ENCODE results near the gene CRYBG1. TPM values are rescaled to one million over a fixed set of nuclear protein-coding genes. Genes with fewer than 3 reads are reported as not detected.

The CRYBG1 gene
- total and polyA plus RNA-seq, 10 of the 15 experiments (the other 5 are each of a cell fraction or from before 2014, with no cell fraction given), result 6.5 to 57.0 (median 25.2) TPM

DNA sequence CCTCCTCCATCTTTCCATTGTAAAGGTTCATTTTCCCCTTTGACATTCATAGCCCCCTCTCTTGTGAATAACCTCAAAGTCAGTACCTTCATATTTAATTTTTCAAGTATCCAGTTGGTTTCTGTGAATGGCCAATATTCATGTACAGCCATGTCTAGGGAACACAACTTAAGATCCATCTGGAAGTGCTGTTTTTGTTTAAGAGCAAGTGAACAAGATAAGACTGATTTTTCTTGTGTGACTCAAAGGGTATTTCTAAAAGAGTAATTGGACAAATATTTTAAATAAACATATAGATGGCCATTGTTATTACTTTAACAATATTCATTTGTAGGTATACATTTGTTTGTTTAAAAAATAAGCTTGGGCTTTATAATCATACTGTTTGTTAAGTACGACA is 175.8 kb downstream of the CRYBG1 start:
- no TSS peak for BruUV-seq (replicated peaks)
- intact Hi-C loops (cut with micrococcal nuclease; ENCODE audit: unreplicated experiment) (no loop called here), in situ Hi-C loops (cut with MboI) (no loop called here)
- POLR2A ChIA-PET, result interaction anchor here (0.6 to 1.6 kb wide), 5 partner anchors 9 to 30 kb away, joined by 3 to 6 read pairs (median 4); no protein-coding TSS in a partner anchor
- Histone ChIP-seq H3K9ac (ENCODE audit: control insufficient read depth, insufficient read depth, low read length) (no peak overlapping the region), H3K27me3 (replicated peaks in 1 of 2; ENCODE audit: control insufficient read depth in 2 of 2, insufficient read depth in 2 of 2, low read length in 1 of 2) (no peaks in the 10 kb centered on the region), H3K4me2 (ENCODE audit: control insufficient read depth, insufficient read depth) (no peak overlapping the region), H3K4me1 (ENCODE audit: control insufficient read depth, insufficient read depth, low read length) (peaks cover 16% of the 10 kb centered on the region), H3K36me3 (ENCODE audit: control insufficient read depth in 2 of 2, insufficient read depth in 2 of 2, low read length in 1 of 2) (peaks cover 3 to 32% of the 10 kb centered on the region in 2 experiments), H3K27ac (ENCODE audit: control insufficient read depth, insufficient read depth) (no peak overlapping the region), H3K79me2 (ENCODE audit: control insufficient read depth, insufficient read depth, low read length) (peaks cover 2% of the 10 kb centered on the region; the same call in 1 of the 2 replicates), H3K9me3 (replicated peaks; ENCODE audit: control insufficient read depth, insufficient read depth, low read length) (no peaks in the 10 kb centered on the region), H4K20me1 (ENCODE audit: control insufficient read depth, insufficient read depth) (no peaks in the 10 kb centered on the region), H2AFZ (ENCODE audit: control insufficient read depth, low read depth, low read length) (no peak overlapping the region), H3K4me3 (no peak overlapping the region)
- FAIRE-seq, result no peak
- SMC1A ChIA-PET (ENCODE audit: uncharacterized antibody, unreplicated experiment), result interaction anchor here (0.9 to 2.5 kb wide), 9 partner anchors 10 to 30 kb away, joined by 3 to 10 read pairs (median 4); no protein-coding TSS in a partner anchor
- no peak for DNase-seq (ENCODE audit: low read depth, low spot score)
- CTCF ChIA-PET, result interaction anchor here (0.8 to 1.2 kb wide), 3 partner anchors 27 to 91 kb away, joined by 3 to 4 read pairs (median 3); no protein-coding TSS in a partner anchor
- ATAC-seq, result no peak
- TF ChIP-seq ZNF207 (IDR thresholded peaks at IDR 0.05; ENCODE audit: borderline replicate concordance) (no peak), KDM1A (IDR thresholded peaks at IDR 0.05; ENCODE audit: borderline replicate concordance) (no peak), ZNF274 (IDR thresholded peaks at IDR 0.05; ENCODE audit: insufficient read depth, insufficient read length) (no peak), LARP7 (IDR thresholded peaks at IDR 0.05) (no peak), TBL1XR1 (IDR thresholded peaks at IDR 0.05; ENCODE audit: low read depth, low read length) (no peak), MTA3 (IDR thresholded peaks at IDR 0.05; ENCODE audit: borderline replicate concordance, low read length) (no peak), ZBTB33 (IDR thresholded peaks at IDR 0.05) (no peak), EGR1 (IDR thresholded peaks at IDR 0.05; ENCODE audit: borderline replicate concordance in 1 of 2, low read depth in 2 of 2, low read length in 2 of 2) (no peak), MYB (IDR thresholded peaks at IDR 0.05; ENCODE audit: borderline replicate concordance, low read depth, low read length) (no peak), SMAD1 (IDR thresholded peaks at IDR 0.05; ENCODE audit: low read depth, partially characterized antibody) (no peak), SUPT20H (IDR thresholded peaks at IDR 0.05; ENCODE audit: borderline replicate concordance, control insufficient read depth, low read depth, low read length) (no peak), ESRRA (IDR thresholded peaks at IDR 0.05; ENCODE audit: low read length) (no peak)
- RAD21 ChIA-PET (ENCODE audit: unreplicated experiment), result interaction anchor here (0.6 to 0.9 kb wide), 2 partner anchors 25 to 29 kb away, joined by 3 read pairs; no protein-coding TSS in a partner anchor
- 61% methylated on average over 1 of the region's 1 CpG for WGBS (ENCODE audit: insufficient coverage, insufficient replicate concordance, low lambda C conversion rate, missing lambda C conversion rate)
